Kidney epithelial cell (primary cell): ENCODE data around the gene NRXN2. TPM values are rescaled to one million over a fixed set of nuclear protein-coding genes. Genes with fewer than 3 reads are reported as not detected.
A peak's percentile ranks its signal among the peaks of the same experiment; 100 is the strongest.

ENCODE experiments used
- DNase-seq: peaks from one replicate; pipeline ENCODE4 v3.0.0-alpha.2; 2010; ENCODE audit warnings: low read depth
- H3K27me3 ChIP-seq: 2 replicates; pipeline ENCODE4 v1.6.0; 2011; ENCODE audit warnings: low read length; ENCODE audit not compliant: control insufficient read depth, insufficient read depth
- H3K36me3 ChIP-seq: 2 replicates; pipeline ENCODE4 v1.5.1; 2011; ENCODE audit warnings: low read length; ENCODE audit not compliant: control insufficient read depth, insufficient read depth
- H3K4me3 ChIP-seq: 2 replicates; pipeline ENCODE4 v1.5.1; 2011; ENCODE audit warnings: low read depth, mild to moderate bottlenecking, control low read depth, low read length
- total RNA-seq: library from RNA; depleted of rRNA; stranded (reverse); fragments of >200 nt; gene quantifications from 2 replicates; pipeline ENCODE4 v1.2.3, GENCODE V29; 2015
- TF ChIP-seq, protein P1 (sequence below): IDR thresholded peaks from 2 replicates; pipeline ENCODE4 v1.5.1; 2011; ENCODE audit warnings: mild to moderate bottlenecking, moderate library complexity, low read length, control low read depth, inconsistent platforms; ENCODE audit not compliant: insufficient read depth, poor library complexity, severe bottlenecking

NRXN2 gene
- total RNA-seq, 1 donor from 2014 or later: not detected

GRCh38 chr11:64764753-64765152, 41.8 kb upstream of the NRXN2 start:
- no peak overlapping the region for H3K4me3 ChIP-seq
- peaks cover 11% of the 10 kb centered on the region for H3K36me3 ChIP-seq
- DNase-seq: no peak
- H3K27me3 ChIP-seq: no peaks in the 10 kb centered on the region
- TF ChIP-seq, protein P1, sequence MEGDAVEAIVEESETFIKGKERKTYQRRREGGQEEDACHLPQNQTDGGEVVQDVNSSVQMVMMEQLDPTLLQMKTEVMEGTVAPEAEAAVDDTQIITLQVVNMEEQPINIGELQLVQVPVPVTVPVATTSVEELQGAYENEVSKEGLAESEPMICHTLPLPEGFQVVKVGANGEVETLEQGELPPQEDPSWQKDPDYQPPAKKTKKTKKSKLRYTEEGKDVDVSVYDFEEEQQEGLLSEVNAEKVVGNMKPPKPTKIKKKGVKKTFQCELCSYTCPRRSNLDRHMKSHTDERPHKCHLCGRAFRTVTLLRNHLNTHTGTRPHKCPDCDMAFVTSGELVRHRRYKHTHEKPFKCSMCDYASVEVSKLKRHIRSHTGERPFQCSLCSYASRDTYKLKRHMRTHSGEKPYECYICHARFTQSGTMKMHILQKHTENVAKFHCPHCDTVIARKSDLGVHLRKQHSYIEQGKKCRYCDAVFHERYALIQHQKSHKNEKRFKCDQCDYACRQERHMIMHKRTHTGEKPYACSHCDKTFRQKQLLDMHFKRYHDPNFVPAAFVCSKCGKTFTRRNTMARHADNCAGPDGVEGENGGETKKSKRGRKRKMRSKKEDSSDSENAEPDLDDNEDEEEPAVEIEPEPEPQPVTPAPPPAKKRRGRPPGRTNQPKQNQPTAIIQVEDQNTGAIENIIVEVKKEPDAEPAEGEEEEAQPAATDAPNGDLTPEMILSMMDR: no peak

- H3K36me3 ChIP-seq: peaks cover 8% of the 10 kb centered on the region
- peaks cover 2% of the 10 kb centered on the region for H3K27me3 ChIP-seq
- no peak overlapping the region for H3K4me3 ChIP-seq
- TF ChIP-seq, protein P1: no peak
- no peak for DNase-seq
Observed at GRCh38 chr11:64764040-64764611, 41.1 kb upstream of the NRXN2 start.

- TF ChIP-seq, protein P1: no peak
- no peak for DNase-seq
- Histone ChIP-seq H3K4me3 (no peak overlapping the region), H3K36me3 (peaks cover 7% of the 10 kb centered on the region), H3K27me3 (peaks cover 2% of the 10 kb centered on the region)
Observed at GRCh38 chr11:64763526-64764039, 40.6 kb upstream of the NRXN2 start.

DNA sequence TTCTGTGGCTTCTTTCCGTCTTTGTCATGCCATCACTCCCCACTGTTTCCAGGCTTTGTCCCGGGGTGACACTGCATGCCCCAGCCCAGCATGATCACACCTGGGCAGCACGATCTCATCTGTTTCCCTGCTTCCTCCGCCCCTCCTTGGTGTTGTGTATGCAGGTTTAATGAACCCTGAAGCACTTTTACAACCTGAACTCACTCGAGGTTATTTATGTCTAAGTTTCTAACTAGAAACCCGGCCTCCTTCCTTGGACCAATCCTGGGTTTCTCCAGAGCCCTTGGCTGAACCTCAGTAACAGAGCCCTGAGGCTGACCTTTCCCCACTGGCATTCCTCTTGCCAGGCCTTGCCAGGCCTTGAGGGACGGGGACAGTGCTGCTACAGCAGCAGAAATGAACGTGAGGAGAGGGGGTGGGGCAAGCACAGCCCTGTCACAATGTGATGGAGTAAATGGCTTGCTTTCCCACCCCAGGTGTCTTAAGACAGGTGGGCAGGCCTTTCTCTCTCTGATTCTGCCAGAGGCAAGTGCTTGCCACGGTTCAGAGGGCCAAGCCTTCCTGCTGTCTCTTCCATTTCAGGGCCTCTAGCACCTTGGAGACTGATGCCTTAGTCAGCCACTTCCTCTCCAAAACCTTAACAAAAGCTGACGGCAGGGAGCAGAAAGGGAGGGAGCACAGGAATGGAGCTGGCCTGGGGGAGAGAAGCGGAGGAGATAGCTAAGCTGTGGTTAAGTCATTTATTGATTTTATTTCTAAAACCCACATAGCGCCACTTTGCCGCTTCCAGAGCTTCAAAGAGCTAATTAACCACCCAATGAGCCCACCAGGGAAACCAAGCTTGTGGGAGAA, 39.9 kb upstream of the NRXN2 start:
- Histone ChIP-seq H3K27me3 (peaks cover 2% of the 10 kb centered on the region), H3K4me3 (no peak overlapping the region), H3K36me3 (peaks cover 7% of the 10 kb centered on the region)
- TF ChIP-seq, protein P1: no peak
- DNase-seq: peak; percentile 80

DNA sequence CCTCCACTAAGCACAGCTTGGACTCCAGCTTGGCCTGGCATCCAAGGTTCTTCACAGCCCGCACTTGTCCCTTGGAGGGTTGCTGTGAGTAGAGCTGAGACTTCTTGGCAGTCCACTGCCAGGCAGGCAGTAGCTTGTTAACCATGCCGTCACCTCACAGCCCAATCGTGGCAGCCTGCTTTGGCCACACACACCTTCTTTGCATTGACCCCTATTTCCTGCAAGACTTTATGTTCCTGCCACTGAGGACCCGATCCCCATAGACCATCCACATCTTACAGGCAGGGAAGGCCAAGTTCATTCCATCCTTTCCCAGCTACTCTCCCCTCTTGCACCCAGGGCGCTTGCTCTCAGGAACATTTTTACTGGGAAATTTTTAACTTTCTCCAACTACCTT, 39.3 kb upstream of the NRXN2 start:
- H3K36me3 ChIP-seq: peaks cover 6% of the 10 kb centered on the region
- H3K4me3 ChIP-seq: no peak overlapping the region
- DNase-seq: no peak
- TF ChIP-seq, protein P1: no peak
- peaks cover 2% of the 10 kb centered on the region for H3K27me3 ChIP-seq
